Neural crest cell (in vitro differentiated cells): ENCODE data around the gene PATJ. TPM values are rescaled to one million over a fixed set of nuclear protein-coding genes. Genes with fewer than 3 reads are reported as not detected.

Source experiments
- DNase-seq: peaks from one replicate; pipeline ENCODE4 v3.0.0; 2021; ENCODE audit warnings: low read depth, mixed read lengths, low spot score
- H3K27ac Mint-ChIP-seq: one replicate; pipeline ENCODE4 v1.8.0; 2021; ENCODE audit warnings: mild to moderate bottlenecking, mixed read lengths; ENCODE audit not compliant: unreplicated experiment
- H3K27me3 Mint-ChIP-seq: 2 replicates; pipeline ENCODE4 v1.8.0; 2021; ENCODE audit warnings: low read depth, mild to moderate bottlenecking, mixed read lengths
- H3K36me3 Mint-ChIP-seq: 2 replicates; pipeline ENCODE4 v1.8.0; 2021; ENCODE audit warnings: low read depth, mild to moderate bottlenecking, mixed read lengths
- H3K4me1 Mint-ChIP-seq: 2 replicates; pipeline ENCODE4 v1.8.0; 2021; ENCODE audit warnings: mixed read lengths
- H3K4me3 Mint-ChIP-seq: one replicate; pipeline ENCODE4 v1.8.0; 2021; ENCODE audit warnings: mild to moderate bottlenecking, mixed read lengths
- H3K9me3 Mint-ChIP-seq: 2 replicates; pipeline ENCODE4 v1.8.0; 2021; ENCODE audit warnings: mixed read lengths
- CTCF ChIP-seq: fragments of 200-600 bp; sonication (generic); conservative IDR thresholded peaks from 2 replicates; pipeline ENCODE4 v1.5.0; 2021; ENCODE audit warnings: antibody characterized with exemption, mild to moderate bottlenecking
- total RNA-seq: library from RNA; stranded (reverse); gene quantifications from 2 replicates; pipeline ENCODE4 v1.2.1, GENCODE V29; 2021

The PATJ gene
- total RNA-seq, 1 donor from 2014 or later = 3.9 TPM

GRCh38 chr1:62034790-62035189 is 292.5 kb downstream of the PATJ start:
- DNase-seq = no peak
- Mint-ChIP-seq H3K27ac (no peak overlapping the region), H3K4me1 (peaks cover 4% of the 10 kb centered on the region), H3K27me3 (no peaks in the 10 kb centered on the region), H3K9me3 (peaks cover 2% of the 10 kb centered on the region), H3K36me3 (peaks cover 1% of the 10 kb centered on the region), H3K4me3 (no peak overlapping the region)
- no peak for TF ChIP-seq CTCF

DNA sequence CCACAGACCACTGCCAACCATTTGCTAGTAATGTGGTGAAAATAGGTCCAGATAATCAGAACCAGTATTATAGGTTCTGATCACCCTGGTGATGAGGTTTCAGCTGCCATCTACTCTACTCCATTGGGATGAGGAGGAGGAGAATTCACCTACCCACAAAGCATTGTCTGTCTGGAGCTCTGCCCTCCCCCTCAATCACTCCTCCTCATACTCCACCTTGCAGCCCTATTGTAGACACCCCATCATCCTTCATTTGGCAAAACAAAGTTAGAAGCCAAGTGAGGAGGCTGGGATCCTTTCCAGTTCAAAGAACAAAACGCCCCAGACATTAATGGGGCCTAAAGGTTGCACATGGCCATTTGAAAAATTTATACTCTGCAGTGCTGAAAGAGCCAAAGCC is 295.0 kb downstream of the PATJ start:
- H3K27ac Mint-ChIP-seq = no peak overlapping the region
- H3K36me3 Mint-ChIP-seq = no peaks in the 10 kb centered on the region
- peaks cover 4% of the 10 kb centered on the region for H3K4me1 Mint-ChIP-seq
- TF ChIP-seq CTCF = no peak
- DNase-seq = no peak
- H3K4me3 Mint-ChIP-seq = no peak overlapping the region
- no peaks in the 10 kb centered on the region for H3K27me3 Mint-ChIP-seq
- H3K9me3 Mint-ChIP-seq = no peaks in the 10 kb centered on the region

DNA sequence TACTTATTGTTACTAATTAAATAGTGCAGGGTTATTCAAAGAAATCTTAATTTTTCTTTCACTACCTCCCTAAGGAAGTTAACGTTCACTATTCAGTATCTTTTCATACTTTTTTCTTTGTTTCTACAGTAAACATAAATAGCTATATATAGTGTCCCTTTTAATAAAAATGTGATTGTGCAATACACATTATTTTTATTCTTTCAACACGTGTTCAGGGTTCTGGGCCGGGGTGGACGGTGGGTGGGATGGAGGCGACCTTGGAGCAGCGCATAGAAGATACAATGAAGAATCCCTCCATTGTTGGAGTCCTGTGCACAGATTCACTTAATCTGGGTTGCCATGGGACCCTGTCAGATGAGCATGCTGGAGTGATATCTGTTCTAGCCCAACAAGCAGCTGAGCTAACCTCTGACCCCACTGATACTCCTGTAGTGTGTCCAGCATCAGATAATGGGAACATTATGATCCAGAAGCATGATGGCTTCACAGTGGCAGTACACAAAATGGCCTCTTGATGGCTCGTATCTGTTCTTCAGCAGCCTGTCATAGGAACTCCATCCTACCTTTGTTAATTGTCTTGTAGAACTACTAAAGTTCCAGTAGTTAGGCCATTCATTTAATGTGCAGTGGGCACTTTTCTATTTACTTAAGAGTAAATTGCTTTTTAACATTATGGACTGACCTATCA is 296.5 kb downstream of the PATJ start:
- peak; percentile 2 for DNase-seq
- H3K27me3 Mint-ChIP-seq = no peaks in the 10 kb centered on the region
- H3K4me1 Mint-ChIP-seq = peaks cover 4% of the 10 kb centered on the region
- peak; percentile 24 for TF ChIP-seq CTCF
- no peaks in the 10 kb centered on the region for H3K9me3 Mint-ChIP-seq
- no peak overlapping the region for H3K27ac Mint-ChIP-seq
- no peaks in the 10 kb centered on the region for H3K36me3 Mint-ChIP-seq
- no peak overlapping the region for H3K4me3 Mint-ChIP-seq

DNA sequence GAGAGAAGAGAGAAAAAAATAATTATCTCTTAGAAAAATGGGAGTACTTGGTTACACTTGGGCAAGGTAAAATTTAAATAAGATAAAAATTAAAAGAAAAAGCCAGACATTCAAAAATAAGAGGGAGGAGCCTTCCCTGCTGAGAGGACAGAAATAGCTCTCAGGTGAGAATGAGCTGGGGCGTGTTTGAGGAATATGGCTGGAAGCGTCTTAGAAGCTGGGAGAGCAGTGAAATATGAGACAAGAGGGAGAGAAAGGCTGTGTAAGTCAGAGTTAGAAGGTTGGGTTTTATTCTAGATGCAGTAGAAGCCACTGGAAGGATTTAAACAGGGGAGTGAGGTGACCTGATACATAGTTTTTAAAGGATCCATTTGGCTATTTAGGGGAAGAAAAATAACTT is 298.2 kb downstream of the PATJ start:
- Mint-ChIP-seq H3K27me3 (no peaks in the 10 kb centered on the region), H3K4me1 (peaks cover 4% of the 10 kb centered on the region), H3K4me3 (no peak overlapping the region), H3K9me3 (no peaks in the 10 kb centered on the region), H3K27ac (no peak overlapping the region), H3K36me3 (no peaks in the 10 kb centered on the region)
- DNase-seq = no peak
- no peak for TF ChIP-seq CTCF

GRCh38 chr1:62040973-62041372 is 298.7 kb downstream of the PATJ start:
- DNase-seq = no peak
- Mint-ChIP-seq H3K4me3 (no peak overlapping the region), H3K27me3 (no peaks in the 10 kb centered on the region), H3K4me1 (peaks cover 4% of the 10 kb centered on the region), H3K27ac (no peak overlapping the region), H3K36me3 (no peaks in the 10 kb centered on the region), H3K9me3 (no peaks in the 10 kb centered on the region)
- TF ChIP-seq CTCF = no peak
